ENCODE measurements around the gene UGT1A5.
"Not testable (repeated sequence)": the region's sequence is repeated elsewhere in the genome, so short reads cannot be mapped to it uniquely, and the experiment has no call there.

UGT1A5 gene

DNA sequence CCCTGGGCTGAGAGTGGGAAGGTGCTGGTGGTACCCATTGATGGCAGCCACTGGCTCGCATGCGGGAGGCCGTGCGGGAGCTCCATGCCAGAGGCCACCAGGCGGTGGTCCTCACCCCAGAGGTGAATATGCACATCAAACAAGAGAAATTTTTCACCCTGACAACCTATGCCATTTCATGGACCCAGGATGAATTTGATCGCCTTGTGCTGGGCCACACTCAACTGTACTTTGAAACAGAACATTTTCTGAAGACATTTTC is 34.5 kb downstream of the UGT1A5 start:
- no peak for DNase-seq

DNA sequence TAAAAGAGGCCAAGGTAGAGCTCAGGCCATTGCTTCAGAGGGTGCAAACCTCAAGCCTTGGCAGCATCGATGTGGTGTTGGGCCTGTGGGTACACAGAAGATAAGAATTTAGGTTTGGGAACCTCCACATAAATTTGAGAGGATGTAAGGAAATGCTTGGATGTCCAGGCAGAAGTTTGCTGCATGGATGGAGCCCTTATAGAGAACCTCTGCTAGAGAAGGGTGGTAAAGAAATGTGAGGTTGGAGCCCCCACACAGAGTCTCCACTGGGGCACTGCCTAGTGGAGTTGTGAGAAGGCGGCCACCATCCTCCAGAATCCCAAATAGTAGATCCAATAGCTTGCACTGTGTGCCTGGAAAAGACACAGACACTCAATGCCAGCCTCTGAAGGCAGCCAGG is 38.0 kb downstream of the UGT1A5 start:
- DNase-seq: not testable (repeated sequence)

DNA sequence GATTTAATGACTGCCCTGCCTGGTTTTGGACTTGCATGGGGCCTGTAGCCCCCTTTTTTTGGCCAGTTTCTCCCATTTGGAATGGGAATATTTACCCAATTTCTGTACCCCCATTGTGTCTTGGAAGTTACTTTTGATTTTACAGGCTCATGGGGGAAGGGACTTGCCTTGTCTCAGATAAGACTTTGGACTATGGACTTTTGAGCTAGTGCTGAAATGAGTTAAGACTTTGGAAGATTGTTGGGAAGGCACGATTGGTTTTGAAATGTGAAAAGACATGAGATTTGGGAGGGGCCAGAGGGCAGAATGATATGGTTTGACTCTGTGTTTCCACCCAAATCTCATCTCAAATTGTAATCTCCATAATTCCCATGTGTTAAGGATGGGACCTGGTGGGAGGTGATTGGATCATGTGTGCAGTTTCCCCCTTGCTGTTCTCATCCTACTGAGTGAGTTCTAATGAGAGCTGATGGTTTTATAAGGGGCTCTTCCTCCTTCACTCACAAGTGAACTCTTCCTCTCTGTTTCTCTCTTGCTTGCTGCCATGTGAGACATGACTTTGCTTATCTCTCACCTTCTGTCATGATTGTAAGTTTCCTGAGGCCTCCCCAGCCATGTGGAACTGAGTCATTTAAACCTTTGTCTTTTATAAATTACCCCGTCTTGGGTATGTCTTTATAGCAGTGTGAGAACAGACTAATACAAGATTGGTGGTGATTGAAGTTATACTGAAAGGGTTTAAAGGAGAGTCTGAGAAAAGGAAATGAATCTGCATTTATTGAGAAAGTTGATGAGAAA is 38.7 kb downstream of the UGT1A5 start:
- not testable (repeated sequence) for DNase-seq

DNA sequence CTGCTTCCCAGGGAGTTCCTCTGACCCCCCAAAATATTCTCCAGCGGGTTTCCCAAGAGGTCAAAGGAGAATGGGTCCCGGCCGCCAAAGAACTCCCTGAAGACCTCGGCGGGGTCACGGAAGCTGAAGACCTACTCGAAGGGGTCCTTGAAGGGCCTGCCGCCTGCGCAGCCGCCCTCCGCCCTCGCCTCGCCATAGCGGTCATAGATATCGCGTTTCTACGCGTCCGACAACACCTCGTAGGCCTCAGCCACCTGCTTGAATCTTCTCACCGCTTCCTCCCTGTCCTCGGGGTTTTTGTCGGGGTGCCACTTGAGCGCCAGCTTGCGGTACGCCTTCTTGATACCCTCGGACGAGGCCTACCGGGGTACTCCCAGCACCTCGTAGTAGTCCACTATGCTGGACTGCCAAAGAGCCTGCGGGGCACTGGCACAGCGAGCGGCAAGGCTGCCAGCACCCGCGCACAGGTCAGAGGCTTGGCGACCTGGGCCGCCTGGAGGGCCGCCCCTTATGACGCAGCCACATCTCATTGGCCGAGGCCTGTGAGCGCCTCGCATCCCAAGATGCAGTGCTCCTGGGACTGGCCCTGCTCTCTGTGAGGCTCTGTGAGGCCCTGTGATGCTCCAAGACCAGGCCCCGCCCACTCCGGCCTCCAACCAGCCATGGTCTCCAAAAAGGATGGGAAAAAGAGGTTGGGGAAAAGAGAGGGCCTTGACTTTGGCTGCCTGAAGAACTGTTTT is 42.3 kb downstream of the UGT1A5 start:
- DNase-seq: no peak

- DNase-seq: no peak
Measured at GRCh38 chr2:233756429-233757081, 43.8 kb downstream of the UGT1A5 start.

GRCh38 chr2:233758141-233758540 is 45.4 kb downstream of the UGT1A5 start:
- DNase-seq: no peak

DNA sequence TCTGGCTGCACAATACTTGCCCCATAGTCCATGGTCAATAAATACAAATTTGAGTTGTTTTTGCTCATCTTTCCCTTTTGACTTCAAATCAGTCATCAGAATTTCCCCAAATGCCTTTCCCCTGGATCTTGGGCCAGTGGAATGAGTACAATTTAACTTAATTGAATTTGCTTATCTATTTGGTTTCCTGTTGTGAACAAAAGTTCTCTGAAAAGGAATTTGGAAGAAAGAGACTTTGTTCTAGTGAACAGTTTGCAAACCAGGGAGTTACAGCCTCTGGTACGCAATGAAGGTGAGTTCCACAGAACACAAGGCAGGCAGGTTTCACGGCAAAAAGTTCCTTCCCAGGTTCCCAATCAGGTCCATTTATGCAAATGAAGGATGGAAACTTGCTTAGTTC is 46.1 kb downstream of the UGT1A5 start:
- DNase-seq: no peak

- DNase-seq: no peak
Measured at GRCh38 chr2:233760043-233760442, 47.3 kb downstream of the UGT1A5 start, which contains the start of gene UGT1A1. Gene UGT1A1, plus strand, starts transcription at chr2:233760270. Its CDS starts 18 bp downstream, at chr2:233760288.

GRCh38 chr2:233761040-233761769 is 48.5 kb downstream of the UGT1A5 start:
- no peak for DNase-seq

DNA sequence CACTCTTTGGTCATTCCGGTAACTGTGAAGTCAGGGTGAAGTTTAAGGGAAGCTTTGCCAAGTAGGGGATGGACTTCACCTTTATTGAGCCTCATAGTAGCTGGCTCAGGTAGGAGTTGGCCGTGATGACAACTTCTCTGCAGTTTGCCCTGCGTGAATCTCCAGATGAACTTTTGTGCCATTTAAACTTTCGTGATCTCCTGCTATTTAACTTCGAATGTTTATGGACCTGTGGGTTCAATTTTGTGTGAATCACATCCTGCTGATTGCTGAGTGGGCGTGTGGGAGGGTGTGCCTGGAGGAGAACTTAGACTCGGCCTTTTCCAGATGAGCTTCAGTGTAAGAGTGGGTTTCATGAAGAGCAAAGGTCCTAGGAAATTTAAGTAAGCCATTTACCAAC is 51.6 kb downstream of the UGT1A5 start:
- no peak for DNase-seq

- no peak for DNase-seq
Measured at GRCh38 chr2:233764761-233765160, 52.1 kb downstream of the UGT1A5 start.

GRCh38 chr2:233766416-233766815 is 53.7 kb downstream of the UGT1A5 start:
- no peak for DNase-seq

GRCh38 chr2:233768076-233768475 is 55.4 kb downstream of the UGT1A5 start:
- no peak for DNase-seq

GRCh38 chr2:233769260-233769659 is 56.6 kb downstream of the UGT1A5 start:
- no peak for DNase-seq

DNA sequence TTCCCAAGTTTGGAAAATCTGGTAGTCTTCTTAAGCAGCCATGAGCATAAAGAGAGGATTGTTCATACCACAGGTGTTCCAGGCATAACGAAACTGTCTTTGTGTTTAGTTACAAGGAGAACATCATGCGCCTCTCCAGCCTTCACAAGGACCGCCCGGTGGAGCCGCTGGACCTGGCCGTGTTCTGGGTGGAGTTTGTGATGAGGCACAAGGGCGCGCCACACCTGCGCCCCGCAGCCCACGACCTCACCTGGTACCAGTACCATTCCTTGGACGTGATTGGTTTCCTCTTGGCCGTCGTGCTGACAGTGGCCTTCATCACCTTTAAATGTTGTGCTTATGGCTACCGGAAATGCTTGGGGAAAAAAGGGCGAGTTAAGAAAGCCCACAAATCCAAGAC is 59.4 kb downstream of the UGT1A5 start:
- no peak for DNase-seq

DNA sequence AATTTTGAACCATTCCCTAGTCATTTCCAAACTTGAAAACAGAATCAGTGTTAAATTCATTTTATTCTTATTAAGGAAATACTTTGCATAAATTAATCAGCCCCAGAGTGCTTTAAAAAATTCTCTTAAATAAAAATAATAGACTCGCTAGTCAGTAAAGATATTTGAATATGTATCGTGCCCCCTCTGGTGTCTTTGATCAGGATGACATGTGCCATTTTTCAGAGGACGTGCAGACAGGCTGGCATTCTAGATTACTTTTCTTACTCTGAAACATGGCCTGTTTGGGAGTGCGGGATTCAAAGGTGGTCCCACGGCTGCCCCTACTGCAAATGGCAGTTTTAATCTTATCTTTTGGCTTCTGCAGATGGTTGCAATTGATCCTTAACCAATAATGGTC is 59.9 kb downstream of the UGT1A5 start:
- no peak for DNase-seq

- no peak for DNase-seq
Measured at GRCh38 chr2:233773854-233774253, 61.1 kb downstream of the UGT1A5 start.

GRCh38 chr2:233775414-233775813 is 62.7 kb downstream of the UGT1A5 start:
- no peak for DNase-seq

GRCh38 chr2:233778030-233778429 is 65.3 kb downstream of the UGT1A5 start, which contains the start of gene MROH2A:
Gene MROH2A, plus strand, starts transcription at chr2:233778330. Its CDS starts 1,029 bp downstream, at chr2:233779359.
- no peak for DNase-seq

DNA sequence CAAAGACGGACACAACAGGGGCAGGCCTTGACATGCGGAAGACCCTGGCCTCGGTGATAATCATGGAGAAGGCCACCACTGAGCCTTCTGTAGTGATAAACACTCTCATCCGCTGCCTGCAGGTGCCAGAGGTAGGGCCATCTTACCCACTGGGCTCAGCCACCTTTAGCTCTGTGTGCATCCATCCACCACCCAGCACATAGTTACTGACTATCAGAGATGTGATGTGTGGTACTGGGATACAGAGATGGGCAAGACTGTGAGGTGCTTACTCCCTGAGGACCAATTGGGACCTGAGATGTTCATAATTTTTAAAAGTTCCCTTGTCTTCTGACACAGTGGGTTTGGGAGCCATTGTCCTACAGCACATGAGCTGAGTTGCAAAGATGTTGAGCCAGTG is 67.0 kb downstream of the UGT1A5 start:
- DNase-seq: no peak

GRCh38 chr2:233780771-233781170 is 68.1 kb downstream of the UGT1A5 start:
- DNase-seq: no peak

GRCh38 chr2:233789554-233789953 is 76.8 kb downstream of the UGT1A5 start:
- DNase-seq: no peak

All from NCI-H510A treated with DMSO at 0.1 percent for 48 hours (cell line).